OCI-LY3 (cell line): Measurements from ENCODE around the gene INSIG2.

Source experiments
- H2AFZ ChIP-seq: fragments of 200-600, 300-600 bp; shearing (Covaris generic); 2 replicates; pipeline ENCODE4 v1.6.0; 2014; ENCODE audit warnings: antibody characterized with exemption, low read depth, low read length
- H3K27ac ChIP-seq: fragments of 200-600, 300-600 bp; sonication (generic); 2 replicates; pipeline ENCODE4 v1.5.1; 2014; ENCODE audit warnings: mild to moderate bottlenecking, low read length, moderate library complexity, mixed read lengths
- H3K27me3 ChIP-seq: fragments of 200-600, 300-600 bp; sonication (generic); 2 replicates; pipeline ENCODE4 v1.6.1; 2014; ENCODE audit warnings: low read depth, low read length, mixed read lengths
- H3K36me3 ChIP-seq: fragments of 200-600, 300-600 bp; sonication (generic); replicated peaks from 2 replicates; pipeline ENCODE3; 2014; ENCODE audit warnings: low read depth, low read length, mixed read lengths
- H3K4me1 ChIP-seq: fragments of 300-600, 200-600 bp; sonication (generic); 2 replicates; pipeline ENCODE4 v1.6.1; 2014; ENCODE audit warnings: low read length, mixed read lengths
- H3K4me2 ChIP-seq: fragments of 200-600, 300-600 bp; sonication (generic); 2 replicates; pipeline ENCODE4 v1.6.1; 2014; ENCODE audit warnings: low read length, mixed read lengths
- H3K4me3 ChIP-seq: fragments of 300-600, 200-600 bp; sonication (generic); 2 replicates; pipeline ENCODE4 v1.5.1; 2014; ENCODE audit warnings: antibody characterized with exemption, mild to moderate bottlenecking, low read length, moderate library complexity
- H3K79me2 ChIP-seq: fragments of 300-600, 200-600 bp; shearing (Covaris generic); 2 replicates; pipeline ENCODE4 v1.6.1; 2014; ENCODE audit warnings: mild to moderate bottlenecking, low read length, mixed read lengths
- H3K9ac ChIP-seq: fragments of 300-600, 200-600 bp; shearing (Covaris generic); 2 replicates; pipeline ENCODE4 v1.6.0; 2014; ENCODE audit warnings: mild to moderate bottlenecking, low read length, moderate library complexity
- H3K9me3 ChIP-seq: fragments of 200-600, 300-600 bp; shearing (Covaris generic); 2 replicates; pipeline ENCODE4 v1.6.1; 2014; ENCODE audit warnings: low read length, mixed read lengths; ENCODE audit not compliant: insufficient read depth
- H4K20me1 ChIP-seq: fragments of 200-600, 300-600 bp; sonication (generic); 2 replicates; pipeline ENCODE4 v1.6.1; 2016; ENCODE audit warnings: low read length, mixed read lengths; ENCODE audit not compliant: insufficient read depth
- EZH2phosphoT487 ChIP-seq: fragments of 200-600 bp; shearing (Covaris generic); IDR thresholded peaks from 2 replicates; pipeline ENCODE4 v1.6.1; 2018; ENCODE audit warnings: antibody characterized with exemption, mixed run types, low read depth
- TF ChIP-seq, protein P1 (sequence below): fragments of 200-600, 300-600 bp; sonication (generic); IDR thresholded peaks from 2 replicates; pipeline ENCODE4 v1.5.1; 2014; ENCODE audit warnings: antibody characterized with exemption, low read length, low read depth

INSIG2 gene

DNA sequence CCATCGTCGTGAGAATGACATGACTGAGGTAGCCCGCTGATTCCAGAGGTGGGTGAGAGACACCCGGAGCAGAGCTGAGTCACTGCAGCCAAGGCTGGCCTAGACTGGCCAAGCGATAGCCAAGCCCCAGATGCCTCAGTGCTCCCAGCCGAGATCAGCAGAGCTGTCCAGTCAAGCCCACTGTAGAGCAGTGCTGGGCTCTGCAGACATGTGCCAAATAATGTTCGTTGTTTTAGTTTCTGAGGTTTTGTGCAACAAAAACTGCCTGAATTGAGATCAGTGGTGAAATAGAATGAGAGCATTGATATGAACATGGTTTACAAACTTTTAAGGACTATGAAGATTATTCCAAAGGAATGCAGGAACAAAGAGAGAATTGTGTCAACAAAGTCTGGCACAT lies 42.1 kb downstream of the INSIG2 start:
- Histone ChIP-seq H3K4me3 (no peak overlapping the region), H3K9me3 (no peaks in the 10 kb centered on the region), H3K27ac (peak overlapping the region; percentile 74), H3K27me3 (no peaks in the 10 kb centered on the region), H4K20me1 (no peaks in the 10 kb centered on the region), H3K36me3 (no peaks in the 10 kb centered on the region), H2AFZ (no peak overlapping the region), H3K79me2 (no peaks in the 10 kb centered on the region), H3K9ac (no peak overlapping the region), H3K4me2 (no peak overlapping the region), H3K4me1 (peaks cover 37% of the 10 kb centered on the region)
- TF ChIP-seq EZH2phosphoT487 = no peak
- TF ChIP-seq, protein P1, sequence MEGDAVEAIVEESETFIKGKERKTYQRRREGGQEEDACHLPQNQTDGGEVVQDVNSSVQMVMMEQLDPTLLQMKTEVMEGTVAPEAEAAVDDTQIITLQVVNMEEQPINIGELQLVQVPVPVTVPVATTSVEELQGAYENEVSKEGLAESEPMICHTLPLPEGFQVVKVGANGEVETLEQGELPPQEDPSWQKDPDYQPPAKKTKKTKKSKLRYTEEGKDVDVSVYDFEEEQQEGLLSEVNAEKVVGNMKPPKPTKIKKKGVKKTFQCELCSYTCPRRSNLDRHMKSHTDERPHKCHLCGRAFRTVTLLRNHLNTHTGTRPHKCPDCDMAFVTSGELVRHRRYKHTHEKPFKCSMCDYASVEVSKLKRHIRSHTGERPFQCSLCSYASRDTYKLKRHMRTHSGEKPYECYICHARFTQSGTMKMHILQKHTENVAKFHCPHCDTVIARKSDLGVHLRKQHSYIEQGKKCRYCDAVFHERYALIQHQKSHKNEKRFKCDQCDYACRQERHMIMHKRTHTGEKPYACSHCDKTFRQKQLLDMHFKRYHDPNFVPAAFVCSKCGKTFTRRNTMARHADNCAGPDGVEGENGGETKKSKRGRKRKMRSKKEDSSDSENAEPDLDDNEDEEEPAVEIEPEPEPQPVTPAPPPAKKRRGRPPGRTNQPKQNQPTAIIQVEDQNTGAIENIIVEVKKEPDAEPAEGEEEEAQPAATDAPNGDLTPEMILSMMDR = no peak

DNA sequence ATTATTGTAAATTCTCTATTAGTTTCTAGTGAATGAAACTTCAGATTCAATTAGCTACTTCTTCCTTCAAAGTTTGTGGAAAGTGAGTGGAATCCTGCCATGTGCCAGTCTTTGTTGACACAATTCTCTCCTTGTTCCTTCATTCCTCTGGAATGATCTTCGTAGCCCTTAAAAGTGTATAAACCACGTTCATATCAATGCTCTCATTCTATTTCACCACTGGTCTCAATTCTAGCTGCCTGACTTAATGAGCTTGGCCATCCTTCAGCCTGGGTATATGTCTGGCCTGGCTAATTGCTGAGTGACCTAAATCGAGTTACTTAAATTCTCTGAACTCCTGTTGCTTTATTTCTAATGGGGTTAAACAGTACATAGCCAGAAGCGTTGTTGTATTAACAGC lies 43.5 kb downstream of the INSIG2 start:
- Histone ChIP-seq H2AFZ (no peak overlapping the region), H3K4me3 (no peak overlapping the region), H3K9me3 (no peaks in the 10 kb centered on the region), H3K36me3 (no peaks in the 10 kb centered on the region), H3K4me2 (no peak overlapping the region), H3K9ac (no peak overlapping the region), H3K4me1 (peaks cover 34% of the 10 kb centered on the region), H3K79me2 (no peaks in the 10 kb centered on the region), H3K27me3 (no peaks in the 10 kb centered on the region), H4K20me1 (no peaks in the 10 kb centered on the region), H3K27ac (no peak overlapping the region)
- TF ChIP-seq EZH2phosphoT487 = no peak
- TF ChIP-seq, protein P1 = no peak

DNA sequence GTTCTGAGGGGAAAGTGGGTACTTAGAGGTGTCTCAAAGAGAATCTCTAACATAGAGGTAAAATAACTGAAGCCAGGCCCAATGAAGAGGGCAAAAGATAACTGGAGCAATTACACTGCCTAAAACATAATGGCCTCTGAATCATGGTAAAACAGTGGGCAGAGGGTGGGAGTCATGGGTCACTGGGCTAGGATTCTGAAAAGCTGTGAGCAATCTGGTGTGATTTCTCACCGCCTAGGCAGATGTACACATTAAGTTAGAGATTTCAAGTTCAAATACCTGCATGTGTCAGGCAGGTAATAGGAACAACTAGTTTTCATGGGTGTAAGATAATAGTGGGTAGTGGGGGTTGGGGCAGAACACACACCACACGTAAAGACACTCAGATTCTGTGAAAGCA lies 45.6 kb downstream of the INSIG2 start:
- H3K27ac ChIP-seq = no peak overlapping the region
- H3K27me3 ChIP-seq = no peaks in the 10 kb centered on the region
- H3K36me3 ChIP-seq = no peaks in the 10 kb centered on the region
- H3K4me3 ChIP-seq = no peak overlapping the region
- no peaks in the 10 kb centered on the region for H3K9me3 ChIP-seq
- H3K79me2 ChIP-seq = no peaks in the 10 kb centered on the region
- H3K9ac ChIP-seq = no peak overlapping the region
- no peak overlapping the region for H2AFZ ChIP-seq
- H3K4me1 ChIP-seq = peaks cover 19% of the 10 kb centered on the region
- no peak overlapping the region for H3K4me2 ChIP-seq
- no peaks in the 10 kb centered on the region for H4K20me1 ChIP-seq
- TF ChIP-seq, protein P1 = no peak
- no peak for TF ChIP-seq EZH2phosphoT487

DNA sequence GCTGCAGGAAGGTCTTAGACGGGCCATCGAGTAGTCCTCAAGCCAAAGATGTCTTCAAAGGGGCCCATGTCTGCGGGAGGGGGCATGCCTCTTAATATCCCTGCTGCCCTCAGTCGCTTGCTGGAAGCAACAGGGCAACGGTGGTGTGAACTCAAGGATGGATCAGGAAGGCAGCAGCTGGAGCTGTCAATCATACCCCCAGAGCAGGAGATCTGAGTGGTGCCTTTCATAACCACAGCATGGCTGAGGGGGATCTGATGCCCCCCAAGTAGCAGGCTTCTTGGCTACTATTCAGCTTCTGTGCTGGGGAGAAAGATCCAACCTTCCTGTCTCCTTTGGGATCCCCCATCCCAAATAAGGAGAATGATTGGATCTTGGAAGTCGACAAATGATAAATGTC lies 46.4 kb downstream of the INSIG2 start:
- H2AFZ ChIP-seq = no peak overlapping the region
- H3K27ac ChIP-seq = no peak overlapping the region
- H3K27me3 ChIP-seq = no peaks in the 10 kb centered on the region
- peaks cover 19% of the 10 kb centered on the region for H3K4me1 ChIP-seq
- no peak overlapping the region for H3K9ac ChIP-seq
- no peak overlapping the region for H3K4me2 ChIP-seq
- H4K20me1 ChIP-seq = no peaks in the 10 kb centered on the region
- no peak overlapping the region for H3K4me3 ChIP-seq
- H3K79me2 ChIP-seq = no peaks in the 10 kb centered on the region
- no peaks in the 10 kb centered on the region for H3K9me3 ChIP-seq
- H3K36me3 ChIP-seq = no peaks in the 10 kb centered on the region
- no peak for TF ChIP-seq EZH2phosphoT487

DNA sequence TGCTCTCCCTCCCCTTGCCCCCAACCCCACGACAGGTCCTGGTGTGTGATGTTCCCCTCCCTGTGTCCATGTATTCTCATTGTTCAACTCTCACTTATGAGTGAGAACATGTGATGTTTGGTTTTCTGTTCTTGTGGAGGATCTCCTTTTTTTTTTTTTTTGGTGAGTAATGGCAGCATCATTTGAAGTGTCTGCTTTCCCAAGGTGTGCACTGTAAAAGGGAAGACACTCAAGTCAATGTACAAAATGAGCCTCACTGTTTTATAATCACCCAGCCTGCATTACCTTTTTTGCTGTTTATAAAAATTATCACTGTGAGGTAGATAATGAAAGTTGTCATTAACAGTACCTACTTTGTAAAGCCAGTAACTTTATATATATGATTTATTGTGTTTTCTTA lies 56.9 kb downstream of the INSIG2 start:
- Histone ChIP-seq H3K36me3 (peaks cover 22% of the 10 kb centered on the region), H3K27me3 (no peaks in the 10 kb centered on the region), H3K4me2 (no peak overlapping the region), H3K4me3 (no peak overlapping the region), H4K20me1 (no peaks in the 10 kb centered on the region), H3K79me2 (0 out of 2 replicates have a peak, but pooled peaks cover 2% of the 10 kb centered on the region), H3K27ac (no peak overlapping the region), H3K9ac (no peak overlapping the region), H3K9me3 (no peaks in the 10 kb centered on the region), H2AFZ (no peak overlapping the region), H3K4me1 (peaks cover 55% of the 10 kb centered on the region)
- TF ChIP-seq, protein P1 = no peak
